Pancreas (tissue), 10 donors: ENCODE data around the gene LDAF1. TPM values are rescaled to one million over a fixed set of nuclear protein-coding genes. Genes with fewer than 3 reads are reported as not detected.
"Not testable (repeated sequence)": the region's sequence is repeated elsewhere in the genome, so short reads cannot be mapped to it uniquely, and the experiment has no call there.

ENCODE experiments used
- ATAC-seq, 4 donors: fragments of 200-7000 bp; cut with Tn5 transposase; one replicate each; pipeline versions ENCODE4 v1.8.0 to v1.9.1; 2020; ENCODE audit warnings: mild to moderate bottlenecking in 4 of 4, moderate library complexity in 4 of 4
- DNase-seq, 6 donors: peaks; one replicate each; pipeline ENCODE4 v3.0.0-alpha.2; 2020
- FAIRE-seq: peaks from 2 replicates; lab custom pipeline; 2012; peaks lifted over from hg19 to GRCh38; lab: Jason Lieb, UNC
- H3K27ac ChIP-seq, 4 donors: fragments of 200-600 bp; sonication (generic); 1 replicate in 3 of 4; 2 replicates in 1 of 4; pipeline versions ENCODE4 v1.5.0 to v1.8.0; 2020
- H3K27me3 ChIP-seq, 4 donors: fragments of 200-600 bp; one replicate each; pipeline ENCODE4 v1.8.0; 2021
- H3K36me3 ChIP-seq, 3 donors: fragments of 200-600 bp; sonication (generic) in 1 of 3; one replicate each; pipeline versions ENCODE4 v1.5.0 to v1.8.0; 2020 to 2021
- H3K4me1 ChIP-seq, 3 donors: fragments of 200-600 bp; one replicate each; pipeline ENCODE4 v1.8.0; 2021
- H3K4me3 ChIP-seq, 4 donors: fragments of 200-600 bp; sonication (generic) in 2 of 4; one replicate each; pipeline versions ENCODE4 v1.5.0 to v1.8.0; 2020 to 2021
- H3K9me3 ChIP-seq, 4 donors: fragments of 200-600 bp; one replicate each; pipeline ENCODE4 v1.8.0; 2021
- WGBS, 2 donors: extraction: QIAGEN DNeasy Blood & Tissue Kit; methylation state at CpG; one replicate each; pipeline ENCODE4 v1.1.7; 2013; 5-methylcytosine and 5-hydroxymethylcytosine counted together
- intact Hi-C, 3 donors: fragments of 100-400 bp; cut with DNase I; formaldehyde crosslinking; loops; one replicate each; pipeline versions ENCODE4 v1.11.1 to v1.14.2; 2022
- polyA plus RNA-seq, 2 donors: library from polyadenylated mRNA; stranded (reverse); fragments of 200-250 nt; gene quantifications; one replicate each; pipeline ENCODE4 v1.2.3, GENCODE V29; 2013
- total RNA-seq, 6 donors: library from RNA; stranded (reverse); fragmentation: NEBNext Ultra II Directional in 4 of 6; extraction: Animal tissue kit (Norgen Biotek cat#: 25700) in 4 of 6; gene quantifications; one replicate each; pipeline versions ENCODE4 v1.2.1 to v1.2.4, GENCODE V29; 2021 to 2023
- TF ChIP-seq, protein P1 (sequence below), 4 donors: fragments of 200-600 bp; sonication (generic) in 3 of 4; IDR thresholded peaks; one replicate each; pipeline versions ENCODE4 v1.5.0 to v1.8.0; 2021; ENCODE audit warnings: antibody characterized with exemption in 4 of 4
- donor health status: healthy with polysubstance abuse.
- donor health status: DM: no; HTN: no; CAD: no; lungs with moderate emphysema.
- donor health status: DM: no; HTN: no; CAD: no.
- donor health status: control.
- donor health status: control.
- donor health status: Bipolar disorder and iron deficiency.
- donor health status: DM: yes; HTN: yes; CAD: no.
- donor health status: DM: no; HTN: no; CAD: no.
- donor health status: DM: no; HTN: no; CAD: no.
- donor health status: DM: yes; HTN: yes; CAD: no.

LDAF1 gene
- total RNA-seq = 10 to 100 TPM in 5 of 6 donors, 1 to 10 TPM in 1; 7.8 to 21.9 (median 12.7) TPM
- polyA plus RNA-seq = 1 to 10 TPM; 5.1 to 8.8 TPM

DNA sequence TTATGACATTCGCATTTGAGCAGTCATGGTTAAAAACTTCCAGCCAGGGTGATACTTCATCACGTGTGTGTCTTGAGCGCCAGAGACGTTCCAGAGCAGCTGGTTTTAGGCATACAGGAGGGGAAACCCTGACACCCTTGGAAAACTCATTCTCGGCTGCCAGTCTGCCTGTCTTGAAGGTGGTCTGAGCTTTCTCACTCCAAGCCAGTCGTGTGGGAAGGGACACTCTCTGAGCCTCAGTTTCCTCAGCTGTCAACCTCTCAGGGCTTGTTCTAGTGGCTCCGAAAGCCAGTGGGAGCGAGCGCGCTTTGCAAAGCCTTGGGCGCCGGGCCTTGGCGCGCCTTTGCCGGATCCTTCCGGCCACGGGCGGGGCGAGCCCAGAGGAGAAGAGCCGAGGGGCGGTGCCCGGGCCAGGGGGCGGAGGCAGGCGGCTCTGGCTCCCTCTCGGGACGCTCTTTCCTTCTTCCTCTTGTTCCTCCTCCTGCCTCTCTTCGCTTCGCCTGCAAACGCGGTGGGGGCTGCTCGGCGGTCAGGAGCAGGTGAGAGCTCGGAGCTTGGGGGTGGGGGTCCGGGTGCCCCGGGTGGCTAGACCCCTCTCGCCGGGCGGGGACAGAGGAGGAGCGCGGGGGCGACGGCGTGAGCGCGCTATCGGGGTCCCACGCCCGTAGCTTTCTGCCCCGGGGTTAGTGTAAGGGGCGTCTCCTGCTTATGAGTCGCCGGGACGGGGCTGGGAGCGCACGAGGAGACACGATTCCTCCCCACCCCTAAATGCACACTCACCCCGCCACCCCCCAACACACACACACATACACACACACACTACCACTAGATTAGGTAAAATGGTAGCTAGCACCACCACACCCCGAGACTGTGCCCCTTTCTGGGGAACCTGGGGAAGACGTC, at the start of gene LDAF1:
LDAF1 (plus strand) TSS at position 467 of the 903 bp plus-strand sequence. CDS start 2,509 bp downstream, outside the sequence.
- H3K36me3 ChIP-seq = no peaks in the 10 kb centered on the region
- intact Hi-C loops = no loop called here
- WGBS, 2 donors = 1% methylated on average over 44 to 59 of the region's 59 CpGs

GRCh38 chr16:21115551-21115950, 42.9 kb upstream of the LDAF1 start:
- intact Hi-C loops, H3K27me3 ChIP-seq, H3K4me3 ChIP-seq, FAIRE-seq, H3K9me3 ChIP-seq, H3K4me1 ChIP-seq, H3K36me3 ChIP-seq, ATAC-seq, DNase-seq, H3K27ac ChIP-seq: not testable (repeated sequence)
- 88 to 96% methylated on average over 4 of the region's 4 CpGs for WGBS, 2 donors

More for the DNA sequence above, at the start of gene LDAF1:
- DNase-seq = peak; percentile 76 to 94 (median 86)
- TF ChIP-seq, protein P1, sequence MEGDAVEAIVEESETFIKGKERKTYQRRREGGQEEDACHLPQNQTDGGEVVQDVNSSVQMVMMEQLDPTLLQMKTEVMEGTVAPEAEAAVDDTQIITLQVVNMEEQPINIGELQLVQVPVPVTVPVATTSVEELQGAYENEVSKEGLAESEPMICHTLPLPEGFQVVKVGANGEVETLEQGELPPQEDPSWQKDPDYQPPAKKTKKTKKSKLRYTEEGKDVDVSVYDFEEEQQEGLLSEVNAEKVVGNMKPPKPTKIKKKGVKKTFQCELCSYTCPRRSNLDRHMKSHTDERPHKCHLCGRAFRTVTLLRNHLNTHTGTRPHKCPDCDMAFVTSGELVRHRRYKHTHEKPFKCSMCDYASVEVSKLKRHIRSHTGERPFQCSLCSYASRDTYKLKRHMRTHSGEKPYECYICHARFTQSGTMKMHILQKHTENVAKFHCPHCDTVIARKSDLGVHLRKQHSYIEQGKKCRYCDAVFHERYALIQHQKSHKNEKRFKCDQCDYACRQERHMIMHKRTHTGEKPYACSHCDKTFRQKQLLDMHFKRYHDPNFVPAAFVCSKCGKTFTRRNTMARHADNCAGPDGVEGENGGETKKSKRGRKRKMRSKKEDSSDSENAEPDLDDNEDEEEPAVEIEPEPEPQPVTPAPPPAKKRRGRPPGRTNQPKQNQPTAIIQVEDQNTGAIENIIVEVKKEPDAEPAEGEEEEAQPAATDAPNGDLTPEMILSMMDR (IDR thresholded peaks at IDR 0.05) = no peak
- H3K27ac ChIP-seq = peak within 1 kb of the TSS; percentile 12 to 75 (median 46)
- H3K4me1 ChIP-seq = peaks cover 12 to 29% (median 18%) of the 10 kb centered on the region in 3 donors
- FAIRE-seq = no peak
- no peaks in the 10 kb centered on the region for H3K27me3 ChIP-seq
- peak within 1 kb of the TSS; percentile 63 to 80 (median 78) for H3K4me3 ChIP-seq
- no peaks in the 10 kb centered on the region for H3K9me3 ChIP-seq
- peak; percentile 94 to 97 (median 94) for ATAC-seq

GRCh38 chr16:21116148-21116693, 42.3 kb upstream of the LDAF1 start:
- no peak for ATAC-seq
- no peaks in the 10 kb centered on the region for H3K4me1 ChIP-seq
- no peak overlapping the region for H3K27ac ChIP-seq
- intact Hi-C loops = no loop called here
- no peaks in the 10 kb centered on the region for H3K27me3 ChIP-seq
- 40 to 48% methylated on average over 13 of the region's 13 CpGs for WGBS, 2 donors
- no peak for FAIRE-seq
- TF ChIP-seq, protein P1 (IDR thresholded peaks at IDR 0.05) = no peak
- peak in 1 of 6 donors; percentile 14 for DNase-seq
- no peak overlapping the region for H3K4me3 ChIP-seq
- no peaks in the 10 kb centered on the region for H3K9me3 ChIP-seq
- H3K36me3 ChIP-seq = no peaks in the 10 kb centered on the region

GRCh38 chr16:21117567-21117966, 40.9 kb upstream of the LDAF1 start:
- no peaks in the 10 kb centered on the region for H3K36me3 ChIP-seq
- FAIRE-seq = no peak
- 85 to 86% methylated on average over 4 of the region's 4 CpGs for WGBS, 2 donors
- H3K4me1 ChIP-seq = no peaks in the 10 kb centered on the region
- DNase-seq = no peak
- TF ChIP-seq, protein P1 (IDR thresholded peaks at IDR 0.05) = no peak
- intact Hi-C loops = no loop called here
- no peaks in the 10 kb centered on the region for H3K27me3 ChIP-seq
- no peak for ATAC-seq
- H3K27ac ChIP-seq = no peak overlapping the region
- H3K4me3 ChIP-seq = no peak overlapping the region
- no peaks in the 10 kb centered on the region for H3K9me3 ChIP-seq

DNA sequence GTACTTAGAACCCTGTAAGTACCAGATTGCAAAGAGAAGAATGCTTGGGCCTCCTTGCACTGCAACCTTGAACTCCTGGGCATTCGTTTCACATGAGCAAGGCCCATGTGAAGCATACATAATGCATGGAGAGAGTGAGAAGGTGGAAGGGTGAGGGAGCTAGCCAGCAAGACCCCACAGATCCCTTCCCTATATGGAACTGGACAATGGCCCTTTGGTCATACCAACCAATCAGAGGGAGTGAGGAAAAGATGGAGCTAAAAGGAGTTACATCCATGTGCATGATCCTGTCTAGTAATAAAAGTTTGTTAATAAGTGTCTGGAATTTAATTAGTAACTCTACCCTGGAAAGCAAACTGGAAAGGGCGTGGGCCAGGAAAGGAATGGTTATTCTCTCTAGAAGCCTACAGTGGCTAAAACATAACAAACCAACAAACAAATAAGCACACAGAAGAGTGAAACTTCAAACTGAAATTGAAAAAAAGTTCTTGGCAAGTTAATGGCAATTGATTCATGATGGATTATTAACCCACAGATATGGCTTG, 37.4 kb upstream of the LDAF1 start:
- no peak overlapping the region for H3K4me3 ChIP-seq
- ATAC-seq (peak in 2 of 4 donors; percentile 16 to 57), DNase-seq (no peak), FAIRE-seq (no peak)
- H3K36me3 ChIP-seq = no peaks in the 10 kb centered on the region
- no peak overlapping the region for H3K27ac ChIP-seq
- H3K4me1 ChIP-seq = no peaks in the 10 kb centered on the region
- intact Hi-C loops = no loop called here
- WGBS, 2 donors = 45 to 46% methylated on average over 2 of the region's 2 CpGs
- TF ChIP-seq, protein P1 (IDR thresholded peaks at IDR 0.05) = no peak
- H3K9me3 ChIP-seq = no peaks in the 10 kb centered on the region
- H3K27me3 ChIP-seq = no peaks in the 10 kb centered on the region
